GM12878 (cell line): ENCODE data around the gene NME7. TPM values are rescaled to one million over a fixed set of nuclear protein-coding genes. Genes with fewer than 3 reads are reported as not detected.
"Not testable (repeated sequence)": the region's sequence is repeated elsewhere in the genome, so short reads cannot be mapped to it uniquely, and the experiment has no call there.

Experiments
- ATAC-seq: fragments of 200-7000 bp; cut with Tn5 transposase; 3 replicates; pipeline ENCODE4 v1.9.1; 2020; ENCODE audit warnings: mild to moderate bottlenecking, moderate library complexity
- BruUV-seq: library from RNA; stranded (reverse); fragments of 400-500 nt; replicated peaks from 2 replicates; lab custom pipeline; 2021; lab: Mats Ljungman, UMichigan
- CTCF ChIA-PET: fragments of 300-600 bp; sonication (Branson Sonifier 250); formaldehyde crosslinking; extraction: SDS; loops from one replicate; lab custom pipeline; 2021; ENCODE audit warnings: inconsistent platforms; lab: Yijun Ruan, JAX
- POLR2A ChIA-PET: fragments of 350-600 bp; formaldehyde crosslinking; extraction: SDS; loops from one replicate; lab custom pipeline; 2021; ENCODE audit warnings: inconsistent platforms; lab: Charles Lee
- RAD21 ChIA-PET: fragments of 300-600 bp; sonication (Branson Sonifier 250); formaldehyde crosslinking; loops from one replicate; lab custom pipeline; 2023; ENCODE audit warnings: antibody characterized with exemption; ENCODE audit not compliant: unreplicated experiment; lab: Charles Lee
- SMC1A ChIA-PET: fragments of 300-600 bp; sonication (Branson Sonifier 250); formaldehyde crosslinking; loops from one replicate; lab custom pipeline; 2023; ENCODE audit not compliant: unreplicated experiment, uncharacterized antibody; lab: Charles Lee
- DNase-seq: peaks from one replicate; pipeline ENCODE4 v3.0.0-alpha.2; 2011; ENCODE audit warnings: low read depth, low spot score
- FAIRE-seq: peaks from 3 replicates; lab custom pipeline; 2011; peaks lifted over from hg19 to GRCh38; lab: Jason Lieb, UNC
- H2AFZ ChIP-seq: 2 replicates; pipeline ENCODE4 v1.6.0; 2011; ENCODE audit warnings: low read depth, low read length, control low read depth; ENCODE audit not compliant: control insufficient read depth
- H3K27ac ChIP-seq: 2 replicates; pipeline ENCODE4 v1.5.1; 2011; ENCODE audit warnings: control low read depth; ENCODE audit not compliant: control insufficient read depth, insufficient read depth
- H3K27me3 ChIP-seq, 2 experiments: replicated peaks in 1 of 2; 2 replicates each; pipeline versions ENCODE4 v1.6.0 to v1.6.1; 2011; ENCODE audit warnings: low read length in 1 of 2; ENCODE audit not compliant: control insufficient read depth in 2 of 2, insufficient read depth in 2 of 2
- H3K36me3 ChIP-seq, 2 experiments: 2 replicates each; pipeline ENCODE4 v1.5.1; 2011; ENCODE audit warnings: low read length in 1 of 2; ENCODE audit not compliant: control insufficient read depth in 2 of 2, insufficient read depth in 2 of 2
- H3K4me1 ChIP-seq: 2 replicates; pipeline ENCODE4 v1.6.1; 2011; ENCODE audit warnings: mild to moderate bottlenecking, low read length, moderate library complexity, mixed read lengths; ENCODE audit not compliant: control insufficient read depth, insufficient read depth
- H3K4me2 ChIP-seq: 2 replicates; pipeline ENCODE4 v1.6.0; 2011; ENCODE audit warnings: control low read depth; ENCODE audit not compliant: control insufficient read depth, insufficient read depth
- H3K4me3 ChIP-seq: fragments of 200-600 bp; sonication (generic); 2 replicates; pipeline ENCODE4 v1.5.1; 2016
- H3K79me2 ChIP-seq: 2 replicates; pipeline ENCODE4 v1.6.0; 2011; ENCODE audit warnings: low read length; ENCODE audit not compliant: control insufficient read depth, insufficient read depth
- H3K9ac ChIP-seq: 2 replicates; pipeline ENCODE4 v1.8.0; 2011; ENCODE audit warnings: low read length, control low read depth, mixed read lengths; ENCODE audit not compliant: control insufficient read depth, insufficient read depth
- H3K9me3 ChIP-seq: replicated peaks from 3 replicates; pipeline ENCODE4 v1.5.1; 2011; ENCODE audit warnings: mild to moderate bottlenecking, low read length; ENCODE audit not compliant: control insufficient read depth, insufficient read depth
- H4K20me1 ChIP-seq: 2 replicates; pipeline ENCODE4 v1.6.0; 2011; ENCODE audit not compliant: control insufficient read depth, insufficient read depth
- ATF2 ChIP-seq: IDR thresholded peaks from 2 replicates; pipeline ENCODE4 v1.6.1; 2012; ENCODE audit warnings: low read length, inconsistent platforms
- CHD1 ChIP-seq: IDR thresholded peaks from 2 replicates; pipeline ENCODE4 v1.6.1; 2012; ENCODE audit warnings: low read depth, low read length, improper control_type of control experiment
- HCFC1 ChIP-seq: fragments of 150-350 bp; IDR thresholded peaks from 2 replicates; pipeline ENCODE4 v1.6.1; 2014; ENCODE audit warnings: low read length
- NFIC ChIP-seq: IDR thresholded peaks from 2 replicates; pipeline ENCODE4 v1.6.1; 2012; ENCODE audit warnings: low read depth, mild to moderate bottlenecking, inconsistent platforms, low read length, moderate library complexity
- SREBF2 ChIP-seq: IDR thresholded peaks from 2 replicates; pipeline ENCODE4 v1.6.1; 2012; ENCODE audit warnings: mild to moderate bottlenecking, low read length
- TAF1 ChIP-seq: IDR thresholded peaks from 2 replicates; pipeline ENCODE4 v1.6.1; 2011; ENCODE audit warnings: mild to moderate bottlenecking, low read depth, low read length, borderline replicate concordance
- ZZZ3 ChIP-seq: IDR thresholded peaks from 2 replicates; pipeline ENCODE4 v1.6.1; 2011; ENCODE audit warnings: low read depth; ENCODE audit not compliant: control insufficient read depth, insufficient read length
- WGBS: methylation state at CpG from one replicate; pipeline ENCODE4 v1.1.6; 2016; ENCODE audit warnings: low lambda C conversion rate; ENCODE audit not compliant: insufficient replicate concordance, insufficient coverage; ENCODE audit errors: missing lambda C conversion rate; 5-methylcytosine and 5-hydroxymethylcytosine counted together
- in situ Hi-C: fragments of 300-500 bp; cut with MboI; formaldehyde crosslinking; loops from 9 replicates; pipeline ENCODE4 v1.14.3; 2018; ENCODE audit warnings: mixed read lengths
- intact Hi-C: fragments of 100-400 bp; cut with micrococcal nuclease; formaldehyde crosslinking; loops from one replicate; pipeline ENCODE4 v1.14.2; 2022; ENCODE audit not compliant: unreplicated experiment
- polyA plus RNA-seq, 11 experiments: library from polyadenylated mRNA; depleted of rRNA in 4 of 11; unstranded in 6 of 11; stranded (reverse) in 5 of 11; fragments of >200 nt; fragmentation: Nextera tagmentation in 4 of 11; fragmentation: Illumina TruSeq in 1 of 11; extraction: Ambion mirVana in 4 of 11; extraction: Trizol in 1 of 11; gene quantifications; 1 replicate in 1 of 11; 2 replicates in 10 of 11; pipeline versions ENCODE4 v1.2.1 to v1.2.3, GENCODE V29; 2011 to 2016; ENCODE audit warnings: inconsistent platforms in 2 of 11, missing spikeins in 2 of 11, low read depth in 1 of 11
- total RNA-seq, 4 experiments: library from RNA; depleted of rRNA in 3 of 4; stranded (reverse); fragments of >200 nt in 3 of 4; fragmentation: Illumina TruSeq in 1 of 4; extraction: Trizol in 1 of 4; gene quantifications; 2 replicates each; pipeline versions ENCODE4 v1.2.1 to v1.2.3, GENCODE V29; 2013 to 2021
- TF ChIP-seq, protein P1 (sequence below): fragments of 450-650 bp; IDR thresholded peaks from 2 replicates; pipeline ENCODE4 v1.6.1; 2017; ENCODE audit warnings: low read depth, mild to moderate bottlenecking, moderate library complexity
- TF ChIP-seq, protein P2 (sequence below): IDR thresholded peaks from 2 replicates; pipeline ENCODE4 v1.6.1; 2012; ENCODE audit warnings: improper control_type of control experiment, low read depth, low read length; ENCODE audit not compliant: insufficient replicate concordance

The NME7 gene
- total and polyA plus RNA-seq, 10 of the 15 experiments (the other 5 are each of a cell fraction or from before 2014, with no cell fraction given): 1.5 to 15.6 (median 7.2) TPM

DNA sequence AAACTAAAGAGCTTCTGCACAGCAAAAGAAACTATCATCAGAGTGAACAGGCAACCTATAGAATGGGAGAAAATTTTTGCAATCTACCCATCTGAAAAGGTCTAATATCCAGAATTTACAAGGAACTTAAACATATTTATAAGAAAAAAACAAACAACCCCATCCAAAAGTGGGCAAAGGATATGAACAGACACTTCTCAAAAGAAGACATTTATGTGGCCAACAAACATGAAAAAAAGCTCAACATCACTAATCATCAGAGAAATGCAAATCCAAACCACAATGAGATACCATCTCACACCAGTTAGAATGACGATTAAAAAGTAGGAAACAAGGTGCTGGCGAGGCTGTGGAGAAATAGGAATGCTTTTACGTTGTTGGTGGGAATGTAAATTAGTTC lies 32.9 kb downstream of the NME7 start:
- 72% methylated on average over 3 of the region's 3 CpGs for WGBS
- intact Hi-C loops, H3K4me1 ChIP-seq, FAIRE-seq, H3K79me2 ChIP-seq, H3K27ac ChIP-seq, H2AFZ ChIP-seq, H3K27me3 ChIP-seq, in situ Hi-C loops, H3K4me2 ChIP-seq, SMC1A ChIA-PET, H4K20me1 ChIP-seq, DNase-seq, RAD21 ChIA-PET, ATAC-seq, H3K9me3 ChIP-seq, H3K4me3 ChIP-seq, H3K9ac ChIP-seq, H3K36me3 ChIP-seq, BruUV-seq: not testable (repeated sequence)
- ChIA-PET CTCF (interaction anchor here (1.1 kb wide), 1 partner anchor 23 kb away, joined by 3 read pairs; no protein-coding TSS in a partner anchor), POLR2A (interaction anchor here (0.6 kb wide), 1 partner anchor 1170 kb away, joined by 4 read pairs; no protein-coding TSS in a partner anchor)

DNA sequence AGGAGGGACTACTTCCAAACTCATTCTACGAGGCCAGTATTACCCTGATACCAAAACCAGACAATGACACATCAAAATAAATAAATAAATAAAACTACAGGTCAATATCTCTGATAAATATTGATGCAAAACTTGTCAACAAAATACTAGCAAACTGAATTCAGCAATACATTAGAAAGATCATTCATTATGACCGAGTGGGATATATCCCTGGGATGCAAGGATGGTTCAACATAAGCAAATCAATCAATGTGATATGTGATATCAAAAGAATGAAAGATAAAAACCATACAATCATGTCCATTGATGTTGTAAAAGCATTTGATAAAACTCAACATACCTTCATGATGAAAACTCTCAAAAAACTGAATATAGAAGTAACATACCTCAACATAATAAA lies 36.7 kb downstream of the NME7 start:
- SMC1A ChIA-PET: interaction anchor here (2.1 kb wide), 1 partner anchor 17 kb away, joined by 9 read pairs; no protein-coding TSS in a partner anchor
- FAIRE-seq: no peak
- TF ChIP-seq TAF1 (no peak), NFIC (no peak), SREBF2 (no peak), ATF2 (no peak), HCFC1 (no peak), CHD1 (no peak), ZZZ3 (no peak)
- TF ChIP-seq, protein P1, sequence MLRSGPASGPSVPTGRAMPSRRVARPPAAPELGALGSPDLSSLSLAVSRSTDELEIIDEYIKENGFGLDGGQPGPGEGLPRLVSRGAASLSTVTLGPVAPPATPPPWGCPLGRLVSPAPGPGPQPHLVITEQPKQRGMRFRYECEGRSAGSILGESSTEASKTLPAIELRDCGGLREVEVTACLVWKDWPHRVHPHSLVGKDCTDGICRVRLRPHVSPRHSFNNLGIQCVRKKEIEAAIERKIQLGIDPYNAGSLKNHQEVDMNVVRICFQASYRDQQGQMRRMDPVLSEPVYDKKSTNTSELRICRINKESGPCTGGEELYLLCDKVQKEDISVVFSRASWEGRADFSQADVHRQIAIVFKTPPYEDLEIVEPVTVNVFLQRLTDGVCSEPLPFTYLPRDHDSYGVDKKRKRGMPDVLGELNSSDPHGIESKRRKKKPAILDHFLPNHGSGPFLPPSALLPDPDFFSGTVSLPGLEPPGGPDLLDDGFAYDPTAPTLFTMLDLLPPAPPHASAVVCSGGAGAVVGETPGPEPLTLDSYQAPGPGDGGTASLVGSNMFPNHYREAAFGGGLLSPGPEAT: no peak
- TF ChIP-seq, protein P2, sequence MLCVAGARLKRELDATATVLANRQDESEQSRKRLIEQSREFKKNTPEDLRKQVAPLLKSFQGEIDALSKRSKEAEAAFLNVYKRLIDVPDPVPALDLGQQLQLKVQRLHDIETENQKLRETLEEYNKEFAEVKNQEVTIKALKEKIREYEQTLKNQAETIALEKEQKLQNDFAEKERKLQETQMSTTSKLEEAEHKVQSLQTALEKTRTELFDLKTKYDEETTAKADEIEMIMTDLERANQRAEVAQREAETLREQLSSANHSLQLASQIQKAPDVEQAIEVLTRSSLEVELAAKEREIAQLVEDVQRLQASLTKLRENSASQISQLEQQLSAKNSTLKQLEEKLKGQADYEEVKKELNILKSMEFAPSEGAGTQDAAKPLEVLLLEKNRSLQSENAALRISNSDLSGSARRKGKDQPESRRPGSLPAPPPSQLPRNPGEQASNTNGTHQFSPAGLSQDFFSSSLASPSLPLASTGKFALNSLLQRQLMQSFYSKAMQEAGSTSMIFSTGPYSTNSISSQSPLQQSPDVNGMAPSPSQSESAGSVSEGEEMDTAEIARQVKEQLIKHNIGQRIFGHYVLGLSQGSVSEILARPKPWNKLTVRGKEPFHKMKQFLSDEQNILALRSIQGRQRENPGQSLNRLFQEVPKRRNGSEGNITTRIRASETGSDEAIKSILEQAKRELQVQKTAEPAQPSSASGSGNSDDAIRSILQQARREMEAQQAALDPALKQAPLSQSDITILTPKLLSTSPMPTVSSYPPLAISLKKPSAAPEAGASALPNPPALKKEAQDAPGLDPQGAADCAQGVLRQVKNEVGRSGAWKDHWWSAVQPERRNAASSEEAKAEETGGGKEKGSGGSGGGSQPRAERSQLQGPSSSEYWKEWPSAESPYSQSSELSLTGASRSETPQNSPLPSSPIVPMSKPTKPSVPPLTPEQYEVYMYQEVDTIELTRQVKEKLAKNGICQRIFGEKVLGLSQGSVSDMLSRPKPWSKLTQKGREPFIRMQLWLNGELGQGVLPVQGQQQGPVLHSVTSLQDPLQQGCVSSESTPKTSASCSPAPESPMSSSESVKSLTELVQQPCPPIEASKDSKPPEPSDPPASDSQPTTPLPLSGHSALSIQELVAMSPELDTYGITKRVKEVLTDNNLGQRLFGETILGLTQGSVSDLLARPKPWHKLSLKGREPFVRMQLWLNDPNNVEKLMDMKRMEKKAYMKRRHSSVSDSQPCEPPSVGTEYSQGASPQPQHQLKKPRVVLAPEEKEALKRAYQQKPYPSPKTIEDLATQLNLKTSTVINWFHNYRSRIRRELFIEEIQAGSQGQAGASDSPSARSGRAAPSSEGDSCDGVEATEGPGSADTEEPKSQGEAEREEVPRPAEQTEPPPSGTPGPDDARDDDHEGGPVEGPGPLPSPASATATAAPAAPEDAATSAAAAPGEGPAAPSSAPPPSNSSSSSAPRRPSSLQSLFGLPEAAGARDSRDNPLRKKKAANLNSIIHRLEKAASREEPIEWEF: no peak

More for the DNA sequence above, 36.7 kb downstream of the NME7 start:
- no peak overlapping the region for H3K9ac ChIP-seq
- H4K20me1 ChIP-seq: no peaks in the 10 kb centered on the region
- H2AFZ ChIP-seq: no peak overlapping the region
- intact Hi-C loops (no loop called here), in situ Hi-C loops (no loop called here)
- POLR2A ChIA-PET: no interaction called here
- H3K4me1 ChIP-seq: no peaks in the 10 kb centered on the region
- BruUV-seq: no TSS peak
- ATAC-seq (no peak), DNase-seq (no peak)
- H3K4me3 ChIP-seq: no peak overlapping the region
- CTCF ChIA-PET: no interaction called here
- 90% methylated on average over 2 of the region's 2 CpGs for WGBS
- no peak overlapping the region for H3K4me2 ChIP-seq
- no peaks in the 10 kb centered on the region for H3K9me3 ChIP-seq
- H3K79me2 ChIP-seq: no peaks in the 10 kb centered on the region
- H3K27ac ChIP-seq: no peak overlapping the region
- RAD21 ChIA-PET: no interaction called here
- H3K36me3 ChIP-seq: no peaks in the 10 kb centered on the region
- no peaks in the 10 kb centered on the region for H3K27me3 ChIP-seq
